H1 (cell line): Measurements from ENCODE around the gene POLL. TPM values are rescaled to one million over a fixed set of nuclear protein-coding genes. Genes with fewer than 3 reads are reported as not detected.

ENCODE experiments used
- CTCF ChIA-PET: fragments of 300-600 bp; sonication (Branson Sonifier 250); formaldehyde crosslinking; loops from one replicate; lab custom pipeline; 2021; ENCODE audit not compliant: partially characterized antibody; lab: Charles Lee
- POLR2A ChIA-PET: fragments of 300-600 bp; sonication (Branson Sonifier 250); formaldehyde crosslinking; loops from one replicate; lab custom pipeline; 2021; ENCODE audit warnings: inconsistent platforms; ENCODE audit not compliant: partially characterized antibody; lab: Charles Lee
- DNase-seq, 2 experiments: peaks; one replicate each; pipeline versions ENCODE4 v3.0.0 to v3.0.0-alpha.2; 2010 to 2022; ENCODE audit warnings: low spot score in 2 of 2, low read depth in 1 of 2, mixed read lengths in 1 of 2
- FAIRE-seq: peaks from 2 replicates; lab custom pipeline; 2011; peaks lifted over from hg19 to GRCh38; lab: Jason Lieb, UNC
- H2AFZ ChIP-seq: 2 replicates; pipeline ENCODE4 v1.8.1; 2012; ENCODE audit warnings: low read length, inconsistent platforms
- H2AK5ac ChIP-seq: 2 replicates; pipeline ENCODE4 v1.6.1; 2013; ENCODE audit warnings: low read depth, low read length
- H2BK120ac ChIP-seq: replicated peaks from 2 replicates; pipeline ENCODE3; 2013; ENCODE audit warnings: low read depth, low read length, inconsistent platforms
- H2BK12ac ChIP-seq: 2 replicates; pipeline ENCODE4 v1.6.1; 2013; ENCODE audit warnings: low read depth, low read length
- H2BK15ac ChIP-seq: 2 replicates; pipeline ENCODE4 v1.6.1; 2013; ENCODE audit warnings: low read length
- H2BK20ac ChIP-seq: 2 replicates; pipeline ENCODE4 v1.6.1; 2013; ENCODE audit warnings: low read length
- H2BK5ac ChIP-seq: 2 replicates; pipeline ENCODE4 v1.6.1; 2013; ENCODE audit warnings: low read depth, low read length
- H3K14ac ChIP-seq: 2 replicates; pipeline ENCODE4 v1.6.1; 2013; ENCODE audit warnings: inconsistent platforms; ENCODE audit not compliant: insufficient read length
- H3K18ac ChIP-seq: 2 replicates; pipeline ENCODE4 v1.6.1; 2013; ENCODE audit warnings: low read length; ENCODE audit errors: extremely low read depth
- H3K23ac ChIP-seq: 2 replicates; pipeline ENCODE4 v1.6.1; 2013; ENCODE audit warnings: inconsistent platforms; ENCODE audit not compliant: insufficient read length
- H3K23me2 ChIP-seq: 2 replicates; pipeline ENCODE4 v1.6.1; 2013; ENCODE audit warnings: low read depth, low read length
- H3K27ac ChIP-seq: 2 replicates; pipeline ENCODE4 v1.6.1; 2011; ENCODE audit warnings: low read depth, low read length, inconsistent platforms
- H3K27me3 ChIP-seq, 4 experiments: replicated peaks in 1 of 4; 1 replicate in 1 of 4; 2 replicates in 3 of 4; pipeline versions ENCODE4 v1.6.1 to v1.8.1; 2011 to 2013; ENCODE audit warnings: low read length in 3 of 4, mild to moderate bottlenecking in 3 of 4, inconsistent platforms in 2 of 4, mixed read lengths in 2 of 4, moderate library complexity in 1 of 4; ENCODE audit not compliant: control insufficient read depth in 3 of 4, insufficient read depth in 3 of 4; ENCODE audit errors: extremely low read depth in 1 of 4
- H3K36me3 ChIP-seq, 4 experiments: 2 replicates each; pipeline versions ENCODE4 v1.6.1 to v1.8.1; 2011 to 2013; ENCODE audit warnings: mild to moderate bottlenecking in 4 of 4, low read length in 3 of 4, moderate library complexity in 2 of 4, control low read depth in 1 of 4, inconsistent platforms in 1 of 4; ENCODE audit not compliant: insufficient read depth in 4 of 4, control insufficient read depth in 2 of 4
- H3K4ac ChIP-seq: replicated peaks from 2 replicates; pipeline ENCODE3; 2013; ENCODE audit warnings: low read length, low read depth, mixed read lengths, inconsistent platforms; ENCODE audit not compliant: insufficient read length
- H3K4me1 ChIP-seq, 4 experiments: replicated peaks in 1 of 4; 1 replicate in 1 of 4; 2 replicates in 3 of 4; pipeline versions ENCODE4 v1.6.1 to v1.8.1; 2011 to 2013; ENCODE audit warnings: low read length in 3 of 4, inconsistent platforms in 2 of 4, mixed read lengths in 1 of 4; ENCODE audit not compliant: insufficient read depth in 4 of 4, control insufficient read depth in 3 of 4
- H3K4me2 ChIP-seq, 2 experiments: 2 replicates each; pipeline versions ENCODE4 v1.6.1 to v1.8.1; 2011 to 2013; ENCODE audit warnings: low read depth in 2 of 2, low read length in 2 of 2, control low read depth in 1 of 2, inconsistent platforms in 1 of 2, mild to moderate bottlenecking in 1 of 2; ENCODE audit not compliant: insufficient read depth in 1 of 2
- H3K4me3 ChIP-seq, 4 experiments: fragments of 200-600, 300-600 bp in 1 of 4; sonication (generic), shearing (Covaris generic), sonication (Bioruptor Twin) in 1 of 4; 2 replicates each; pipeline versions ENCODE4 v1.5.1 to v1.8.1; 2011 to 2016; ENCODE audit warnings: low read length in 4 of 4, low read depth in 3 of 4, control low read depth in 2 of 4, inconsistent platforms in 2 of 4, mild to moderate bottlenecking in 2 of 4, mixed read lengths in 1 of 4, moderate library complexity in 1 of 4; ENCODE audit not compliant: insufficient read depth in 2 of 4; ENCODE audit errors: extremely low read depth in 1 of 4
- H3K56ac ChIP-seq: replicated peaks from 2 replicates; pipeline ENCODE3; 2013; ENCODE audit warnings: low read depth, mild to moderate bottlenecking, mixed read lengths, low read length, inconsistent platforms; ENCODE audit not compliant: insufficient read length
- H3K79me1 ChIP-seq: 2 replicates; pipeline ENCODE4 v1.6.1; 2013; ENCODE audit warnings: low read depth, low read length, control low read depth
- H3K79me2 ChIP-seq, 2 experiments: 2 replicates each; pipeline versions ENCODE4 v1.6.1 to v1.8.1; 2012 to 2013; ENCODE audit warnings: low read length in 2 of 2, mild to moderate bottlenecking in 2 of 2, inconsistent platforms in 1 of 2; ENCODE audit not compliant: insufficient read depth in 2 of 2, control insufficient read depth in 1 of 2
- H3K9ac ChIP-seq, 4 experiments: replicated peaks in 1 of 4; 1 replicate in 1 of 4; 2 replicates in 3 of 4; pipeline versions ENCODE4 v1.6.1 to v1.8.1; 2011 to 2013; ENCODE audit warnings: low read depth in 3 of 4, low read length in 3 of 4, control low read depth in 2 of 4, mild to moderate bottlenecking in 2 of 4, moderate library complexity in 2 of 4, inconsistent platforms in 1 of 4; ENCODE audit errors: extremely low read depth in 1 of 4
- H3K9me3 ChIP-seq, 2 experiments: 2 replicates each; pipeline versions ENCODE4 v1.6.1 to v1.8.1; 2012 to 2013; ENCODE audit warnings: mild to moderate bottlenecking in 2 of 2, moderate library complexity in 2 of 2, control low read depth in 1 of 2, inconsistent platforms in 1 of 2, low read depth in 1 of 2, low read length in 1 of 2, mixed read lengths in 1 of 2; ENCODE audit not compliant: insufficient read depth in 2 of 2
- H4K20me1 ChIP-seq, 2 experiments: replicated peaks in 1 of 2; 2 replicates each; pipeline versions ENCODE3 to v1.8.1; 2011 to 2013; ENCODE audit warnings: inconsistent platforms in 2 of 2, low read length in 2 of 2, mild to moderate bottlenecking in 1 of 2; ENCODE audit not compliant: insufficient read depth in 2 of 2, control insufficient read depth in 1 of 2
- H4K5ac ChIP-seq: 2 replicates; pipeline ENCODE4 v1.6.1; 2013; ENCODE audit warnings: low read length, low read depth, mixed read lengths, inconsistent platforms; ENCODE audit not compliant: insufficient read length
- H4K8ac ChIP-seq: 2 replicates; pipeline ENCODE4 v1.8.0; 2013; ENCODE audit warnings: mild to moderate bottlenecking, moderate library complexity, low read length, inconsistent platforms; ENCODE audit not compliant: insufficient read depth; ENCODE audit errors: extremely low read depth
- H4K91ac ChIP-seq: replicated peaks from 2 replicates; pipeline ENCODE3; 2013; ENCODE audit warnings: low read length, mixed read lengths, inconsistent platforms; ENCODE audit not compliant: insufficient read length
- BRCA1 ChIP-seq: IDR thresholded peaks from 2 replicates; pipeline ENCODE4 v1.6.1; 2012; ENCODE audit warnings: low read depth, low read length, improper control_type of control experiment
- CEBPB ChIP-seq: IDR thresholded peaks from 2 replicates; pipeline ENCODE4 v1.6.1; 2012; ENCODE audit warnings: low read depth, low read length
- MAFK ChIP-seq: IDR thresholded peaks from 2 replicates; pipeline ENCODE4 v1.6.1; 2012; ENCODE audit warnings: low read depth, mild to moderate bottlenecking, improper control_type of control experiment, low read length
- RBBP5 ChIP-seq: IDR thresholded peaks from 2 replicates; pipeline ENCODE4 v1.7.1; 2012; ENCODE audit warnings: low read depth, mild to moderate bottlenecking, inconsistent platforms, low read length, moderate library complexity, borderline replicate concordance
- SIRT6 ChIP-seq: IDR thresholded peaks from one replicate; pipeline ENCODE4 v1.7.1; 2012; ENCODE audit warnings: low read length, inconsistent platforms
- TAF7 ChIP-seq: optimal IDR thresholded peaks from 2 replicates; pipeline ENCODE3; 2011; ENCODE audit warnings: low read depth, mild to moderate bottlenecking, inconsistent platforms, low read length, moderate library complexity, borderline replicate concordance
- WGBS, 2 experiments: shearing (Covaris generic) in 1 of 2; methylation state at CpG; one replicate each; pipeline versions ENCODE4 v1.1.6 to v1.1.7; 2013 to 2015; ENCODE audit warnings: low lambda C conversion rate in 2 of 2, mixed read lengths in 2 of 2, inconsistent platforms in 1 of 2, low coverage in 1 of 2, missing lambda C conversion rate in 1 of 2; ENCODE audit not compliant: insufficient replicate concordance in 2 of 2, insufficient coverage in 1 of 2, insufficient read length in 1 of 2; ENCODE audit errors: extremely low coverage in 1 of 2, missing lambda C conversion rate in 1 of 2; 5-methylcytosine and 5-hydroxymethylcytosine counted together
- polyA plus RNA-seq, 7 experiments: library from polyadenylated mRNA; depleted of rRNA in 3 of 7; stranded (reverse) in 5 of 7; unstranded in 2 of 7; fragments of >200 nt in 5 of 7; fragments of 200-250 nt in 2 of 7; gene quantifications; 1 replicate in 5 of 7; 2 replicates in 1 of 7; 4 replicates in 1 of 7; pipeline versions ENCODE4 v1.2.1 to v1.2.3, GENCODE V29; 2011 to 2013; ENCODE audit warnings: missing spikeins in 2 of 7, mixed read lengths in 2 of 7
- total RNA-seq: library from RNA; stranded (reverse); fragmentation: NEBNext Ultra II Directional; extraction: Animal tissue kit (Norgen Biotek cat#: 25700); gene quantifications from 2 replicates; pipeline ENCODE4 v1.2.1, GENCODE V29; 2021

Gene POLL
- total and polyA plus RNA-seq, 2 of the 8 experiments (the other 6 are each of a cell fraction or from before 2014, with no cell fraction given), result 26.1 to 45.9 TPM

DNA sequence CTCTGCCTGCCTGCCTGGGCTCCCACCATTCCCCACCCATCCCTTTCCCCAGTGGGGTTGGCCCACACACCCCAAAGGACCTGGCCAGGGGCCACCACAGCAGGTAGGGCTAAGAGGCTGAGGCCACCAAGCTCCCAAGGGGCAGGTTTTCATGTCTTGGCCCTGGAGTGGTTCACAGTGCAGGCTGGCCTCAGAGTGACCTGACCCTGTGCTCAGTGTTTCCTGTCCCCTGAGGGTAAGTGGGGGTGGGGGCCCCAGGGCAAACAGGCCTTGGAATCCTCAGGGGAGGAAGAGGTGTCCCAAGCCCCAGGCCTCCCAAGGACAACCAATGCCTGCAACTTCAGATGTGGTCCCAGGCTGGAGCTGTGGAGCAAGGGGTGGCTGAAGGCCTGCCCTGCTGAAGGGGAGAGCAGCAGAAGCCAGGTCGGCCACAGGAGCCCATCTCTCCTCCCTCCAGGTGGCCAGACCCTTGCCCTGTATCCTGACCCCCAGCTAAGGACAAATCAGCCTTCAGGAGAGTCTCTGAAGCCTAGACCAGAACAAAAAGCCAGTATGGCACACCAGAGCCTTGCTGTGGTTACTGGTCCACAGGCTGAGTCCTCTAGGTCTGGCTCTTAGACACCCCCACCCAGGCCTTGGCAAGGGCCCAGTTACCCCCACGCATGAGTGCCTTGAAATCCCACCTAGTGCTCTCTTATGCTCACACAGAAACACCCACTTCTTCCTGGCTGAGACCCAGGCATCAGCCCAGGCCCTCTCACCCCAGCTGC, 27.6 kb downstream of the POLL start:
- H2BK12ac ChIP-seq, result no peak overlapping the region
- H2BK15ac ChIP-seq, result no peak overlapping the region
- ChIA-PET CTCF (interaction anchor here (1.1 to 8.5 kb wide), 7 partner anchors 8 to 347 kb away, joined by 3 to 65 read pairs (median 4); no protein-coding TSS in a partner anchor), POLR2A (interaction anchor here (1.5 kb wide), 1 partner anchor 64 kb away, joined by 4 read pairs; no protein-coding TSS in a partner anchor)
- no peak overlapping the region for H2BK20ac ChIP-seq
- no peak overlapping the region for H4K5ac ChIP-seq
- H2AFZ ChIP-seq, result no peak overlapping the region
- H3K27me3 ChIP-seq, result peaks cover 0 to under 1% (median 0%) of the 10 kb centered on the region in 4 experiments; a peak in 2 of 7 replicates
- WGBS, 2 experiments, result 71% methylated on average over 2 of the region's 2 CpGs; no CpG with 5 or more reads in 1 of the 2 experiments
- H3K9me3 ChIP-seq, result no peaks in the 10 kb centered on the region
- no peaks in the 10 kb centered on the region for H4K20me1 ChIP-seq
- peak in 1 of 2 experiments; percentile 41 for DNase-seq
- no peaks in the 10 kb centered on the region for H3K36me3 ChIP-seq
- H3K79me2 ChIP-seq, result no peaks in the 10 kb centered on the region
- no peak overlapping the region for H3K4ac ChIP-seq
- no peak for TF ChIP-seq MAFK
- TF ChIP-seq BRCA1, result no peak
- TF ChIP-seq RBBP5, result no peak
- no peak for TF ChIP-seq SIRT6
- TF ChIP-seq TAF7, result no peak
- no peak for TF ChIP-seq CEBPB
- no peak overlapping the region for H3K56ac ChIP-seq
- H4K91ac ChIP-seq, result no peak overlapping the region
- H3K4me2 ChIP-seq, result no peak overlapping the region
- H2BK120ac ChIP-seq, result no peak overlapping the region
- H3K14ac ChIP-seq, result no peak overlapping the region
- no peak overlapping the region for H4K8ac ChIP-seq
- H3K27ac ChIP-seq, result no peak overlapping the region
- no peak for FAIRE-seq
- H3K23ac ChIP-seq, result no peak overlapping the region
- H2BK5ac ChIP-seq, result no peak overlapping the region
- no peak overlapping the region for H3K18ac ChIP-seq
- H2AK5ac ChIP-seq, result no peak overlapping the region
- H3K4me3 ChIP-seq, result no peak overlapping the region
- H3K9ac ChIP-seq, result no peak overlapping the region
- H3K4me1 ChIP-seq, result peaks cover 0 to 2% (median 0%) of the 10 kb centered on the region in 4 experiments; a peak in 2 of 7 replicates
- no peaks in the 10 kb centered on the region for H3K79me1 ChIP-seq
- H3K23me2 ChIP-seq, result no peaks in the 10 kb centered on the region
